Measurements from ENCODE around the gene DRAXIN.
A peak's percentile ranks its signal among the peaks of the same experiment; 100 is the strongest.

The DRAXIN gene

GRCh38 chr1:11681071-11681771, 10.3 kb upstream of the DRAXIN start, which contains the start of gene MAD2L2:
Gene MAD2L2 (minus strand): TSS chr1:11681148. CDS start chr1:11680601, 547 bp downstream.
- peak within 1 kb of the TSS; percentile 99 for H3K4me2 ChIP-seq (ENCODE audit: low read length)
- no peaks in the 10 kb centered on the region for H3K9me3 ChIP-seq (ENCODE audit: control insufficient read depth, low read length)
- H2AFZ ChIP-seq = peak within 1 kb of the TSS; percentile 90
- H3K27ac ChIP-seq = peak within 1 kb of the TSS; percentile 39
- no peak for TF ChIP-seq CTCF (IDR thresholded peaks at IDR 0.05)
- peak within 1 kb of the TSS; percentile 21 for H3K9ac ChIP-seq
- H3K27me3 ChIP-seq (ENCODE audit: control insufficient read depth, insufficient read depth, low read length) = no peaks in the 10 kb centered on the region
- no peaks in the 10 kb centered on the region for H3K36me3 ChIP-seq (ENCODE audit: control insufficient read depth, insufficient read depth, low read length)
- H3K4me1 ChIP-seq = no peaks in the 10 kb centered on the region
- H3K4me3 ChIP-seq (ENCODE audit: low read depth, low read length) = peak within 1 kb of the TSS; percentile 86
- no peaks in the 10 kb centered on the region for H3K79me2 ChIP-seq

- Histone ChIP-seq H3K4me1 (no peaks in the 10 kb centered on the region), H2AFZ (peak overlapping the region; percentile 90), H3K36me3 (ENCODE audit: control insufficient read depth, insufficient read depth, low read length) (no peaks in the 10 kb centered on the region), H3K27me3 (ENCODE audit: control insufficient read depth, insufficient read depth, low read length) (no peaks in the 10 kb centered on the region), H3K9me3 (ENCODE audit: control insufficient read depth, low read length) (no peaks in the 10 kb centered on the region), H3K4me3 (ENCODE audit: low read depth, low read length) (no peak overlapping the region), H3K9ac (no peak overlapping the region), H3K27ac (no peak overlapping the region), H3K4me2 (ENCODE audit: low read length) (no peak overlapping the region), H3K79me2 (no peaks in the 10 kb centered on the region)
- no peak for TF ChIP-seq CTCF (IDR thresholded peaks at IDR 0.05)
These were observed 9.2 kb upstream of the DRAXIN start for GRCh38 chr1:11682287-11682771.

GRCh38 chr1:11682799-11683198, 8.7 kb upstream of the DRAXIN start:
- Histone ChIP-seq H3K27me3 (ENCODE audit: control insufficient read depth, insufficient read depth, low read length) (no peaks in the 10 kb centered on the region), H3K4me2 (ENCODE audit: low read length) (no peak overlapping the region), H3K9me3 (ENCODE audit: control insufficient read depth, low read length) (no peaks in the 10 kb centered on the region), H3K27ac (no peak overlapping the region), H3K4me3 (ENCODE audit: low read depth, low read length) (no peak overlapping the region), H3K4me1 (no peaks in the 10 kb centered on the region), H3K36me3 (ENCODE audit: control insufficient read depth, insufficient read depth, low read length) (no peaks in the 10 kb centered on the region), H2AFZ (no peak overlapping the region), H3K79me2 (no peaks in the 10 kb centered on the region), H3K9ac (no peak overlapping the region)
- TF ChIP-seq CTCF (IDR thresholded peaks at IDR 0.05) = no peak

- Histone ChIP-seq H3K4me3 (ENCODE audit: low read depth, low read length) (no peak overlapping the region), H3K4me2 (ENCODE audit: low read length) (no peak overlapping the region)
- no peak for TF ChIP-seq CTCF (IDR thresholded peaks at IDR 0.05)
These were observed 7.4 kb upstream of the DRAXIN start for GRCh38 chr1:11684070-11684469.

More at GRCh38 chr1:11684070-11684469, 7.4 kb upstream of the DRAXIN start:
- Histone ChIP-seq H2AFZ (no peak overlapping the region), H3K27me3 (ENCODE audit: control insufficient read depth, insufficient read depth, low read length) (no peaks in the 10 kb centered on the region), H3K4me1 (no peaks in the 10 kb centered on the region), H3K9me3 (ENCODE audit: control insufficient read depth, low read length) (no peaks in the 10 kb centered on the region), H3K79me2 (no peaks in the 10 kb centered on the region), H3K27ac (no peak overlapping the region), H3K9ac (no peak overlapping the region), H3K36me3 (ENCODE audit: control insufficient read depth, insufficient read depth, low read length) (no peaks in the 10 kb centered on the region)
